Liver (tissue), 9 donors: ENCODE measurements around the gene NR5A1. TPM values are rescaled to one million over a fixed set of nuclear protein-coding genes. Genes with fewer than 3 reads are reported as not detected.

Experiments
- DNase-seq: peaks from one replicate; pipeline ENCODE4 v3.0.0-alpha.2; 2017; ENCODE audit warnings: low spot score
- H3K27ac ChIP-seq, 2 donors: one replicate each; pipeline ENCODE4 v1.7.0; 2013; ENCODE audit warnings: inconsistent platforms in 2 of 2, low read length in 2 of 2, control low read depth in 1 of 2, low read depth in 1 of 2, mild to moderate bottlenecking in 1 of 2
- H3K27me3 ChIP-seq, 4 donors: one replicate each; pipeline versions ENCODE4 v1.6.1 to v1.7.0; 2013; ENCODE audit warnings: low read length in 3 of 4, inconsistent platforms in 1 of 4, mild to moderate bottlenecking in 1 of 4, moderate library complexity in 1 of 4; ENCODE audit not compliant: control insufficient read depth in 4 of 4, insufficient read depth in 4 of 4
- H3K36me3 ChIP-seq, 4 donors: one replicate each; pipeline versions ENCODE4 v1.6.1 to v1.7.0; 2013; ENCODE audit warnings: low read length in 3 of 4, mild to moderate bottlenecking in 3 of 4, low read depth in 1 of 4, moderate library complexity in 1 of 4; ENCODE audit not compliant: control insufficient read depth in 4 of 4, insufficient read depth in 3 of 4
- H3K4me1 ChIP-seq, 4 donors: one replicate each; pipeline versions ENCODE4 v1.6.1 to v1.7.0; 2013; ENCODE audit warnings: low read length in 3 of 4, mild to moderate bottlenecking in 3 of 4, moderate library complexity in 1 of 4; ENCODE audit not compliant: control insufficient read depth in 4 of 4, insufficient read depth in 4 of 4
- H3K4me3 ChIP-seq, 3 donors: one replicate each; pipeline versions ENCODE4 v1.6.1 to v1.7.0; 2013; ENCODE audit warnings: low read length in 3 of 3, control low read depth in 1 of 3, low read depth in 1 of 3, mild to moderate bottlenecking in 1 of 3
- H3K9ac ChIP-seq, 2 donors: one replicate each; pipeline ENCODE4 v1.7.0; 2013; ENCODE audit warnings: low read length in 2 of 2, mild to moderate bottlenecking in 2 of 2, moderate library complexity in 2 of 2, control low read depth in 1 of 2, low read depth in 1 of 2
- H3K9me3 ChIP-seq, 4 donors: one replicate each; pipeline versions ENCODE4 v1.6.1 to v1.7.0; 2013; ENCODE audit warnings: low read length in 3 of 4; ENCODE audit not compliant: control insufficient read depth in 4 of 4
- CTCF ChIP-seq: fragments of 150-350 bp; IDR thresholded peaks from 2 replicates; pipeline ENCODE4 v1.5.1; 2017; ENCODE audit warnings: improper control_type of control experiment, low read depth, low read length; ENCODE audit not compliant: missing input control
- FOXA1 ChIP-seq: IDR thresholded peaks from 2 replicates; pipeline ENCODE4 v1.6.1; 2016; ENCODE audit warnings: antibody characterized with exemption
- FOXA2 ChIP-seq: IDR thresholded peaks from 2 replicates; pipeline ENCODE4 v1.6.1; 2016; ENCODE audit warnings: antibody characterized with exemption
- GABPA ChIP-seq, 2 donors: IDR thresholded peaks in 1 of 2; conservative IDR thresholded peaks in 1 of 2; 2 replicates each; pipeline ENCODE4 v1.6.1; 2016; ENCODE audit warnings: antibody characterized with exemption in 2 of 2, mild to moderate bottlenecking in 1 of 2, moderate library complexity in 1 of 2
- HNF4A ChIP-seq, 2 donors: conservative IDR thresholded peaks; 2 replicates each; pipeline ENCODE4 v1.6.1; 2016; ENCODE audit warnings: antibody characterized with exemption in 2 of 2, mild to moderate bottlenecking in 2 of 2
- JUND ChIP-seq, 2 donors: IDR thresholded peaks; 2 replicates each; pipeline ENCODE4 v1.6.1; 2016; ENCODE audit warnings: antibody characterized with exemption in 2 of 2
- MAX ChIP-seq: IDR thresholded peaks from 2 replicates; pipeline ENCODE4 v1.6.1; 2016; ENCODE audit warnings: antibody characterized with exemption
- NR2F2 ChIP-seq: IDR thresholded peaks from 2 replicates; pipeline ENCODE4 v1.6.1; 2016; ENCODE audit warnings: antibody characterized with exemption
- RAD21 ChIP-seq, 2 donors: IDR thresholded peaks; 2 replicates each; pipeline ENCODE4 v1.6.1; 2016; ENCODE audit warnings: antibody characterized with exemption in 2 of 2, mild to moderate bottlenecking in 2 of 2
- REST ChIP-seq: IDR thresholded peaks from 2 replicates; pipeline ENCODE4 v1.6.1; 2016; ENCODE audit warnings: antibody characterized with exemption, mild to moderate bottlenecking
- RXRA ChIP-seq, 2 donors: IDR thresholded peaks; 2 replicates each; pipeline ENCODE4 v1.6.1; 2017 to 2018; ENCODE audit warnings: antibody characterized with exemption in 2 of 2, mild to moderate bottlenecking in 1 of 2
- SP1 ChIP-seq: IDR thresholded peaks from 2 replicates; pipeline ENCODE4 v1.6.1; 2018; ENCODE audit warnings: antibody characterized with exemption, mild to moderate bottlenecking
- TAF1 ChIP-seq: conservative IDR thresholded peaks from 2 replicates; pipeline ENCODE4 v1.6.1; 2016; ENCODE audit warnings: antibody characterized with exemption, mild to moderate bottlenecking
- YY1 ChIP-seq: IDR thresholded peaks from 2 replicates; pipeline ENCODE4 v1.6.1; 2016; ENCODE audit warnings: antibody characterized with exemption, mild to moderate bottlenecking
- WGBS: extraction: QIAGEN DNeasy Blood & Tissue Kit; methylation state at CpG from one replicate; pipeline ENCODE4 v1.1.7; 2013; 5-methylcytosine and 5-hydroxymethylcytosine counted together
- polyA plus RNA-seq, 2 donors: library from polyadenylated mRNA; stranded (reverse) in 1 of 2; unstranded in 1 of 2; fragments of 200-250 nt in 1 of 2; fragments of >200 nt in 1 of 2; fragmentation: Nextera tagmentation in 1 of 2; extraction: Ambion mirVana in 1 of 2; gene quantifications; one replicate each; pipeline versions ENCODE4 v1.2.1 to v1.2.3, GENCODE V29; 2013 to 2015
- total RNA-seq, 2 donors: library from RNA; depleted of rRNA; stranded (reverse); fragments of >200 nt; gene quantifications; one replicate each; pipeline ENCODE4 v1.2.3, GENCODE V29; 2014
- donor health status: healthy.
- donor health status: healthy.
- donor health status: healthy.
- donor health status: healthy.
- donor health status: healthy.

Gene NR5A1
- total and polyA plus RNA-seq, 4 donors = not detected

- H3K9me3 ChIP-seq = no peaks in the 10 kb centered on the region
- H3K27ac ChIP-seq = no peak overlapping the region
- DNase-seq = no peak
- no peaks in the 10 kb centered on the region for H3K36me3 ChIP-seq
- no peaks in the 10 kb centered on the region for H3K27me3 ChIP-seq
- no peak overlapping the region for H3K9ac ChIP-seq
- TF ChIP-seq JUND (IDR thresholded peaks at IDR 0.05) (no peak), RXRA (IDR thresholded peaks at IDR 0.05) (no peak), YY1 (no peak), NR2F2 (no peak), FOXA2 (no peak), MAX (no peak), GABPA (IDR thresholded peaks at IDR 0.05 in 1 of 2, conservative IDR thresholded peaks at IDR 0.05 in 1 of 2) (no peak), REST (no peak), SP1 (no peak)
- no peaks in the 10 kb centered on the region for H3K4me1 ChIP-seq
- no peak overlapping the region for H3K4me3 ChIP-seq
- WGBS = 61% methylated on average over 15 of the region's 15 CpGs
These were observed 21.3 kb downstream of the NR5A1 start for GRCh38 chr9:124485936-124486335.

- Histone ChIP-seq H3K36me3 (no peaks in the 10 kb centered on the region), H3K4me3 (no peak overlapping the region), H3K4me1 (no peaks in the 10 kb centered on the region), H3K27me3 (no peaks in the 10 kb centered on the region), H3K27ac (no peak overlapping the region), H3K9me3 (no peaks in the 10 kb centered on the region), H3K9ac (no peak overlapping the region)
- DNase-seq = no peak
- 72% methylated on average over 13 of the region's 13 CpGs for WGBS
- TF ChIP-seq CTCF = no peak
- TF ChIP-seq SP1 = no peak
- no peak for TF ChIP-seq NR2F2
- no peak for TF ChIP-seq FOXA1
- TF ChIP-seq YY1 = no peak
- no peak for TF ChIP-seq HNF4A (conservative IDR thresholded peaks at IDR 0.05)
- TF ChIP-seq REST = no peak
- no peak for TF ChIP-seq TAF1
- no peak for TF ChIP-seq MAX
- no peak for TF ChIP-seq RAD21 (IDR thresholded peaks at IDR 0.05)
- no peak for TF ChIP-seq GABPA (IDR thresholded peaks at IDR 0.05 in 1 of 2, conservative IDR thresholded peaks at IDR 0.05 in 1 of 2)
- no peak for TF ChIP-seq FOXA2
- no peak for TF ChIP-seq JUND (IDR thresholded peaks at IDR 0.05)
These were observed 22.0 kb downstream of the NR5A1 start for GRCh38 chr9:124485201-124485600.
